ENCODE measurements around the gene HAGH.

DNA sequence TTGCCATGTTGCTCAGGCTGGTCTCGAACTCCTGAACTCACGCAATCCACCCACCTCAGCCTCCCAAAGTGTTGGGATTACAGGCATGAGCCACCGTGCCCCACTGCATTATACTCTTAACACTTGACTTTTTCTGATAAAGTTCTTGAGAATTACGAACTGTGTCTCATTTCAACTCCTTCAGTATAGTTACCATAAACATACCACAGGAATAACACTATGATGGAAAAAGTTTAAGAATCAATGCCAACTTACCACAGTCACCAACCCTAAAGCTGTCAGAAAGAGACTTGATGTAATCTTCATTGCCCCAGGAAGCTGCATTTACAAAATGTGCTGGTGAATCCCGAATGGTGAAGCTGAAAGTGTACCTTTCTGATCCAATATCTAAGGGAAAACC lies 35.1 kb upstream of the HAGH start:
- TF ChIP-seq, protein P1, sequence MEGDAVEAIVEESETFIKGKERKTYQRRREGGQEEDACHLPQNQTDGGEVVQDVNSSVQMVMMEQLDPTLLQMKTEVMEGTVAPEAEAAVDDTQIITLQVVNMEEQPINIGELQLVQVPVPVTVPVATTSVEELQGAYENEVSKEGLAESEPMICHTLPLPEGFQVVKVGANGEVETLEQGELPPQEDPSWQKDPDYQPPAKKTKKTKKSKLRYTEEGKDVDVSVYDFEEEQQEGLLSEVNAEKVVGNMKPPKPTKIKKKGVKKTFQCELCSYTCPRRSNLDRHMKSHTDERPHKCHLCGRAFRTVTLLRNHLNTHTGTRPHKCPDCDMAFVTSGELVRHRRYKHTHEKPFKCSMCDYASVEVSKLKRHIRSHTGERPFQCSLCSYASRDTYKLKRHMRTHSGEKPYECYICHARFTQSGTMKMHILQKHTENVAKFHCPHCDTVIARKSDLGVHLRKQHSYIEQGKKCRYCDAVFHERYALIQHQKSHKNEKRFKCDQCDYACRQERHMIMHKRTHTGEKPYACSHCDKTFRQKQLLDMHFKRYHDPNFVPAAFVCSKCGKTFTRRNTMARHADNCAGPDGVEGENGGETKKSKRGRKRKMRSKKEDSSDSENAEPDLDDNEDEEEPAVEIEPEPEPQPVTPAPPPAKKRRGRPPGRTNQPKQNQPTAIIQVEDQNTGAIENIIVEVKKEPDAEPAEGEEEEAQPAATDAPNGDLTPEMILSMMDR (IDR thresholded peaks at IDR 0.05; ENCODE audit: borderline replicate concordance, extremely low read depth, low read length, poor library complexity, severe bottlenecking): no peak
- TF ChIP-seq EZH2 (IDR thresholded peaks at IDR 0.05; ENCODE audit: borderline replicate concordance, low read depth, low read length, severe bottlenecking): no peak
